H9 (cell line): Measurements from ENCODE around the gene TRIM9. TPM values are rescaled to one million over a fixed set of nuclear protein-coding genes. Genes with fewer than 3 reads are reported as not detected.

ENCODE experiments used
- DNase-seq: peaks from one replicate; pipeline ENCODE4 v3.0.0-alpha.2; 2017
- H2AFZ ChIP-seq: one replicate; pipeline ENCODE4 v1.6.1; 2013; ENCODE audit warnings: mild to moderate bottlenecking, low read length, control low read depth, moderate library complexity
- H2AK5ac ChIP-seq: 2 replicates; pipeline ENCODE4 v1.6.1; 2013; ENCODE audit warnings: low read length, control low read depth, mixed read lengths; ENCODE audit not compliant: insufficient read length
- H2BK120ac ChIP-seq: one replicate; pipeline ENCODE4 v1.6.1; 2013; ENCODE audit warnings: low read depth, mild to moderate bottlenecking, low read length, control low read depth, inconsistent platforms; ENCODE audit not compliant: poor library complexity, severe bottlenecking
- H2BK12ac ChIP-seq: 2 replicates; pipeline ENCODE4 v1.6.1; 2013; ENCODE audit warnings: low read length, control low read depth, mixed read lengths, low read depth; ENCODE audit not compliant: insufficient read length
- H2BK15ac ChIP-seq: 2 replicates; pipeline ENCODE4 v1.6.1; 2013; ENCODE audit warnings: low read depth, low read length, control low read depth
- H2BK20ac ChIP-seq: one replicate; pipeline ENCODE4 v1.6.1; 2013; ENCODE audit warnings: low read depth, mild to moderate bottlenecking, low read length, control low read depth, inconsistent platforms; ENCODE audit not compliant: poor library complexity, severe bottlenecking
- H2BK5ac ChIP-seq: 2 replicates; pipeline ENCODE4 v1.6.1; 2013; ENCODE audit warnings: low read length, control low read depth, mixed read lengths; ENCODE audit not compliant: insufficient read length
- H3K14ac ChIP-seq: 2 replicates; pipeline ENCODE4 v1.6.1; 2013; ENCODE audit warnings: low read length, control low read depth; ENCODE audit not compliant: insufficient read depth
- H3K18ac ChIP-seq: 2 replicates; pipeline ENCODE4 v1.6.1; 2013; ENCODE audit warnings: low read depth, mild to moderate bottlenecking, mixed read lengths, low read length, control low read depth; ENCODE audit not compliant: insufficient read length
- H3K23ac ChIP-seq: 2 replicates; pipeline ENCODE4 v1.6.1; 2013; ENCODE audit warnings: low read length, control low read depth, mixed read lengths, low read depth; ENCODE audit not compliant: insufficient read length
- H3K23me2 ChIP-seq: 2 replicates; pipeline ENCODE4 v1.6.1; 2013; ENCODE audit warnings: low read depth, mild to moderate bottlenecking, mixed read lengths, low read length, control low read depth; ENCODE audit not compliant: insufficient read length, poor library complexity, severe bottlenecking
- H3K27ac ChIP-seq: 2 replicates; pipeline ENCODE4 v1.5.1; 2013; ENCODE audit warnings: low read length, control low read depth, mixed read lengths, low read depth; ENCODE audit not compliant: insufficient read length
- H3K27me3 ChIP-seq: 2 replicates; pipeline ENCODE4 v1.6.1; 2013; ENCODE audit warnings: low read length, control low read depth, inconsistent platforms; ENCODE audit not compliant: insufficient read depth
- H3K4ac ChIP-seq: 2 replicates; pipeline ENCODE4 v1.6.1; 2013; ENCODE audit warnings: low read depth, mild to moderate bottlenecking, control low read depth, inconsistent platforms, low read length, moderate library complexity
- H3K4me1 ChIP-seq: 2 replicates; pipeline ENCODE4 v1.6.1; 2013; ENCODE audit warnings: low read length, control low read depth, inconsistent platforms; ENCODE audit not compliant: insufficient read depth
- H3K4me2 ChIP-seq: 2 replicates; pipeline ENCODE4 v1.6.1; 2013; ENCODE audit warnings: low read length, control low read depth, mixed read lengths; ENCODE audit not compliant: insufficient read length, insufficient read depth
- H3K56ac ChIP-seq: 2 replicates; pipeline ENCODE4 v1.6.1; 2013; ENCODE audit warnings: low read depth, mild to moderate bottlenecking, mixed read lengths, low read length, control low read depth; ENCODE audit not compliant: insufficient read length
- H3K79me1 ChIP-seq: 2 replicates; pipeline ENCODE4 v1.6.1; 2013; ENCODE audit warnings: low read depth, mild to moderate bottlenecking, moderate library complexity, low read length, control low read depth, inconsistent platforms; ENCODE audit not compliant: insufficient read depth, poor library complexity, severe bottlenecking
- H3K79me2 ChIP-seq: 2 replicates; pipeline ENCODE4 v1.6.1; 2013; ENCODE audit warnings: low read length, control low read depth, inconsistent platforms; ENCODE audit not compliant: insufficient read depth
- H3K9ac ChIP-seq: 2 replicates; pipeline ENCODE4 v1.6.1; 2013; ENCODE audit warnings: low read length, control low read depth, mixed read lengths; ENCODE audit not compliant: insufficient read length; ENCODE audit errors: extremely low read depth
- H3K9me3 ChIP-seq: one replicate; pipeline ENCODE4 v1.6.1; 2013; ENCODE audit warnings: low read depth, low read length, inconsistent platforms; ENCODE audit not compliant: control insufficient read depth
- H3T11ph ChIP-seq: one replicate; pipeline ENCODE4 v1.6.1; 2013; ENCODE audit warnings: mild to moderate bottlenecking, low read length, control low read depth, inconsistent platforms
- H4K20me1 ChIP-seq: one replicate; pipeline ENCODE4 v1.6.1; 2013; ENCODE audit not compliant: control insufficient read depth, insufficient read length, insufficient read depth
- H4K5ac ChIP-seq: 2 replicates; pipeline ENCODE4 v1.6.1; 2013; ENCODE audit warnings: low read depth, mild to moderate bottlenecking, mixed read lengths, low read length, control low read depth; ENCODE audit not compliant: insufficient read length
- H4K8ac ChIP-seq: replicated peaks from 2 replicates; pipeline ENCODE4 v1.6.1; 2013; ENCODE audit warnings: low read length, control low read depth, mixed read lengths, low read depth; ENCODE audit not compliant: insufficient read length
- H4K91ac ChIP-seq: 2 replicates; pipeline ENCODE4 v1.6.1; 2013; ENCODE audit warnings: low read depth, mild to moderate bottlenecking, moderate library complexity, mixed read lengths, low read length, control low read depth; ENCODE audit not compliant: insufficient read length
- H3K27ac Mint-ChIP-seq, 3 experiments: 2 replicates in 2 of 3; 3 replicates in 1 of 3; pipeline ENCODE4 v1.8.0; 2020 to 2021; ENCODE audit warnings: mixed read lengths in 3 of 3, mild to moderate bottlenecking in 1 of 3, moderate library complexity in 1 of 3
- H3K27me3 Mint-ChIP-seq: 2 replicates; pipeline ENCODE4 v1.8.0; 2021; ENCODE audit warnings: low read depth, mild to moderate bottlenecking, moderate library complexity, mixed read lengths
- H3K36me3 Mint-ChIP-seq, 3 experiments: 2 replicates in 2 of 3; 3 replicates in 1 of 3; pipeline ENCODE4 v1.8.0; 2020 to 2021; ENCODE audit warnings: low read depth in 3 of 3, mixed read lengths in 3 of 3; ENCODE audit not compliant: insufficient read depth in 1 of 3
- H3K4me1 Mint-ChIP-seq, 2 experiments: 2 replicates each; pipeline ENCODE4 v1.8.0; 2020; ENCODE audit warnings: mixed read lengths in 2 of 2
- H3K4me3 Mint-ChIP-seq, 2 experiments: 2 replicates in 1 of 2; 3 replicates in 1 of 2; pipeline ENCODE4 v1.8.0; 2020 to 2021; ENCODE audit warnings: mild to moderate bottlenecking in 2 of 2, mixed read lengths in 2 of 2, moderate library complexity in 1 of 2
- H3K9me3 Mint-ChIP-seq, 2 experiments: 2 replicates in 1 of 2; 3 replicates in 1 of 2; pipeline ENCODE4 v1.8.0; 2020; ENCODE audit warnings: mild to moderate bottlenecking in 2 of 2, mixed read lengths in 2 of 2, moderate library complexity in 1 of 2
- CTCF ChIP-seq: fragments of 200-600 bp; sonication (generic); conservative IDR thresholded peaks from 3 replicates; pipeline ENCODE4 v1.8.0; 2021; ENCODE audit warnings: antibody characterized with exemption, mild to moderate bottlenecking
- WGBS: extraction: QIAGEN DNeasy Blood & Tissue Kit; methylation state at CpG from one replicate; pipeline ENCODE4 v1.1.7; 2013; ENCODE audit warnings: missing lambda C conversion rate, low lambda C conversion rate, mixed read lengths; ENCODE audit not compliant: insufficient read length; ENCODE audit errors: extremely low coverage; 5-methylcytosine and 5-hydroxymethylcytosine counted together
- total RNA-seq: library from RNA; stranded (reverse); gene quantifications from 2 replicates; pipeline ENCODE4 v1.2.1, GENCODE V29; 2021

The TRIM9 gene
- total RNA-seq, 1 experiment from 2014 or later: 0.98 TPM

GRCh38 chr14:50932592-50933495 lies 162.1 kb downstream of the TRIM9 start:
- H3K14ac ChIP-seq: no peak overlapping the region
- no peak overlapping the region for H4K8ac ChIP-seq
- H3K27me3 ChIP-seq: no peaks in the 10 kb centered on the region
- H2BK5ac ChIP-seq: no peak overlapping the region
- Mint-ChIP-seq H3K4me3 (no peak overlapping the region), H3K9me3 (no peaks in the 10 kb centered on the region), H3K27me3 (no peaks in the 10 kb centered on the region), H3K27ac (no peak overlapping the region), H3K36me3 (peaks cover 5 to 36% (median 8%) of the 10 kb centered on the region in 3 experiments; a peak in 5 of 7 replicates), H3K4me1 (no peaks in the 10 kb centered on the region)
- H2BK120ac ChIP-seq: no peak overlapping the region
- H2AK5ac ChIP-seq: no peak overlapping the region
- no peaks in the 10 kb centered on the region for H3K79me1 ChIP-seq
- H3K4ac ChIP-seq: no peak overlapping the region
- H3K4me1 ChIP-seq: no peaks in the 10 kb centered on the region
- H3T11ph ChIP-seq: no peak overlapping the region
- no peak overlapping the region for H3K27ac ChIP-seq
- H3K23ac ChIP-seq: no peak overlapping the region
- no peak overlapping the region for H2BK15ac ChIP-seq
- H3K79me2 ChIP-seq: no peaks in the 10 kb centered on the region
- no peak overlapping the region for H3K9ac ChIP-seq
- no peak for TF ChIP-seq CTCF
- H4K20me1 ChIP-seq: no peaks in the 10 kb centered on the region
- no peaks in the 10 kb centered on the region for H3K23me2 ChIP-seq
- no CpG with 5 or more reads among the region's 4 CpGs for WGBS
- H3K56ac ChIP-seq: no peak overlapping the region
- no peak overlapping the region for H2BK20ac ChIP-seq
- H4K91ac ChIP-seq: no peak overlapping the region
- H4K5ac ChIP-seq: no peak overlapping the region
- no peak overlapping the region for H2AFZ ChIP-seq
- no peak overlapping the region for H2BK12ac ChIP-seq
- no peak overlapping the region for H3K18ac ChIP-seq
- no peaks in the 10 kb centered on the region for H3K9me3 ChIP-seq
- no peak overlapping the region for H3K4me2 ChIP-seq
- DNase-seq: no peak
